Epithelial cell of proximal tubule (primary cell): Measurements from ENCODE around the gene IL4I1. TPM values are rescaled to one million over a fixed set of nuclear protein-coding genes. Genes with fewer than 3 reads are reported as not detected.

Source experiments
- DNase-seq: peaks from one replicate; pipeline ENCODE4 v3.0.0-alpha.2; 2011; ENCODE audit warnings: low read depth
- H3K4me3 ChIP-seq: 2 replicates; pipeline ENCODE4 v1.5.1; 2011; ENCODE audit warnings: low read depth, mild to moderate bottlenecking, low read length
- total RNA-seq: library from RNA; depleted of rRNA; stranded (reverse); fragments of >200 nt; gene quantifications from 2 replicates; pipeline ENCODE4 v1.2.3, GENCODE V29; 2015
- TF ChIP-seq, protein P1 (sequence below): conservative IDR thresholded peaks from 2 replicates; pipeline ENCODE4 v1.5.1; 2012; ENCODE audit warnings: low read depth, mild to moderate bottlenecking, low read length

Gene IL4I1
- total RNA-seq, 1 donor from 2014 or later, result 9.5 TPM

- TF ChIP-seq, protein P1, sequence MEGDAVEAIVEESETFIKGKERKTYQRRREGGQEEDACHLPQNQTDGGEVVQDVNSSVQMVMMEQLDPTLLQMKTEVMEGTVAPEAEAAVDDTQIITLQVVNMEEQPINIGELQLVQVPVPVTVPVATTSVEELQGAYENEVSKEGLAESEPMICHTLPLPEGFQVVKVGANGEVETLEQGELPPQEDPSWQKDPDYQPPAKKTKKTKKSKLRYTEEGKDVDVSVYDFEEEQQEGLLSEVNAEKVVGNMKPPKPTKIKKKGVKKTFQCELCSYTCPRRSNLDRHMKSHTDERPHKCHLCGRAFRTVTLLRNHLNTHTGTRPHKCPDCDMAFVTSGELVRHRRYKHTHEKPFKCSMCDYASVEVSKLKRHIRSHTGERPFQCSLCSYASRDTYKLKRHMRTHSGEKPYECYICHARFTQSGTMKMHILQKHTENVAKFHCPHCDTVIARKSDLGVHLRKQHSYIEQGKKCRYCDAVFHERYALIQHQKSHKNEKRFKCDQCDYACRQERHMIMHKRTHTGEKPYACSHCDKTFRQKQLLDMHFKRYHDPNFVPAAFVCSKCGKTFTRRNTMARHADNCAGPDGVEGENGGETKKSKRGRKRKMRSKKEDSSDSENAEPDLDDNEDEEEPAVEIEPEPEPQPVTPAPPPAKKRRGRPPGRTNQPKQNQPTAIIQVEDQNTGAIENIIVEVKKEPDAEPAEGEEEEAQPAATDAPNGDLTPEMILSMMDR, result no peak
- no peak for DNase-seq
- no peak overlapping the region for H3K4me3 ChIP-seq
Observed at GRCh38 chr19:49857061-49857837, 39.4 kb downstream of the IL4I1 start.

DNA sequence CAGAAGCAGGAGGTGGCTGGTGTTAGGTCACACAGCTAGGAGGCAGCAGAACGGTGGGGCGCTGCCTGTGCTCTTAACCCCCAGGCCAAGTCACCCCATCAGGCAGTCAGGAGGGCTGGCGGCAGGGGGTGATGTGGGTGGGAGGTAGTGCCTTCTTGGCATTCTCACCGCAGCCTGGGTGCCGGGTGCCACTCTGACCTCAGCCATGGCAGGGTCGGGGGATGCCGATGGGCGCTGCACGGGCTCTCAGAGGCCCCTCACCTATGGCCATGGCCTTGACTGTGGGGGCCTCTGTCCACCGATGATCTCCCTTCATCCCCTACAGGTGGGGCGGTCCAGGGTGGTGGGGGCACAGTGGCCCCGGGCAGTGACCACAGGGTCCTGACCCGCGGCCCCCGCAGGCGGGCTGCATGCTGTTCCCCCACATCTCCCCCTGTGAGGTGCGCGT lies 40.1 kb downstream of the IL4I1 start:
- no peak overlapping the region for H3K4me3 ChIP-seq
- DNase-seq, result no peak
- TF ChIP-seq, protein P1, result no peak

DNA sequence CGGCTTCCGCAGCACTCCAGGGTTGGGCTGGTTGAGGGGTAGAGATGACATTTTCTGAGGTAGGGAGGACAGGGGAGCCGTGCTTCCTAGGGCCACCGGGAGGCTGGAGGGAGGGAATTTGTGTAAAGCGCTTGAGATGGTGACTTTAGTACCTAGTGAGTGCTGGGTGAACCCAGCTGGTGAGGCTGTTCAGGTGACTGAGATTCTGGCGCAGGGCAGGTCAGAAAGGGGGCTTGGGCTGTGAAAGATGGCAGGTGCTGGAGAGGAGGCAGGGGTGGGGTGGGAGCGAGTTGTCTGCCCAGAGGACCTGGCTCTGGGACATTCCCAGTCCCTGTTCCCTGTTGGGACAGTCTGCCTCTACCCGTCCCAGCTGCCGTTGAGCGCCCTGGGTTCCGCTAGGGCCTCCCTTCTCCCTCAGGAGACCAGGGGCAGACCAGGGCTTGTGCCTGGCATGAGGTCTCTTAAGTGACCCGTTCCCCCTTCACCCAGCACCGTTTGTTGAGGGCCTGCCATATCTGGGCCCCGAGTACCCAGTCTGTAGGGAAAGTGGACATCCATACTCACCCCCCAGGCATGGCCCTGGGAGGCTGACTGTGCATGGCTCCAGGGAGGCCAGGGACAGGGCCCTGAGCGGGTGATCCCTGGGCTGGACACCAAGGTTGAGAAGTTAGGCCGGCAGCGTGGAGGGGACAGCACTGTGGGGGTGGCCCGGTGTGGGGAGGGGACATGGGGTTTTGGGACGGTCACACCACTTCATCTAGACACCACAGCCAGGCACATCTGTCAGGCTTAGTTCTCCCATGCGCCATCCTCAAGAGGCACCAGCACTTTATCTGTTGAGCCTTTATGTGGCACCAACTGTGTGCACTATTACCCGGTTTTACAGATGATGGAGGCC lies 40.8 kb downstream of the IL4I1 start:
- TF ChIP-seq, protein P1, result no peak
- no peak overlapping the region for H3K4me3 ChIP-seq
- no peak for DNase-seq

DNA sequence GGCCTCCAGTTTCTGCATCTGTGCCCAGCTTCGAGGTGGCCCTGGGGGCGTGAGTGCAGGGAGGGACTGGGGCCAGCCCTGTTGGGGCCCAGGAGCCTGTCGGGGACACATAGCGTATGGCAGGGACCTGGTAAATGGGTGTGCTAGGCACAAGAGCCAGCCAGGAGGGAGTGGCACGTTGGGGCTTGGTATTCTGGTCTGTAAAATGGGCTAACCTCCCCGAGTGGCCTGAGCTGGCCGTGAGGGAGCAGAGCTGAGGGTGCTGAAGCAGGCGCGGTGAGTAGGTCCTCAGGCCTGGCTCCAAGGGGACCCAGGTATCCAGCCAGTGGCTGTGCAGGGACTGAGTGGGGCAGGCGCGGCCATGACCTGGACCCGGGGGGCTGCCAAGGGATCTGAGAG lies 41.4 kb downstream of the IL4I1 start:
- TF ChIP-seq, protein P1, result no peak
- H3K4me3 ChIP-seq, result no peak overlapping the region

GRCh38 chr19:49854378-49855263 lies 42.1 kb downstream of the IL4I1 start:
- DNase-seq, result no peak
- TF ChIP-seq, protein P1, result no peak
- H3K4me3 ChIP-seq, result no peak overlapping the region

More for the DNA sequence above, 41.4 kb downstream of the IL4I1 start:
- DNase-seq, result no peak

- TF ChIP-seq, protein P1, result no peak
- no peak for DNase-seq
Observed at GRCh38 chr19:49853852-49854377, 42.8 kb downstream of the IL4I1 start.

More at GRCh38 chr19:49853852-49854377, 42.8 kb downstream of the IL4I1 start:
- no peak overlapping the region for H3K4me3 ChIP-seq
